RWPE1 (cell line): Measurements from ENCODE around the gene NKX1-1.
"Not testable (repeated sequence)": the region's sequence is repeated elsewhere in the genome, so short reads cannot be mapped to it uniquely, and the experiment has no call there.

Source experiments
- CTCF ChIA-PET: fragments of 350-600 bp; sonication (Branson Sonifier 250); formaldehyde crosslinking; extraction: SDS; loops from one replicate; lab custom pipeline; 2021; lab: Yijun Ruan, JAX
- POLR2A ChIA-PET: fragments of 400-600 bp; formaldehyde crosslinking; extraction: SDS; loops from one replicate; lab custom pipeline; 2020; ENCODE audit warnings: antibody characterized with exemption; ENCODE audit not compliant: low non-redundant PET; lab: Yijun Ruan, JAX
- DNase-seq: peaks from one replicate; pipeline ENCODE4 v3.0.0; 2012; ENCODE audit warnings: low spot score
- H3K27ac ChIP-seq: fragments of 450-650 bp; 2 replicates; pipeline ENCODE4 v1.5.1; 2017
- CTCF ChIP-seq: fragments of 450-650 bp; conservative IDR thresholded peaks from 2 replicates; pipeline ENCODE4 v1.5.1; 2017; ENCODE audit warnings: low read depth, mild to moderate bottlenecking

NKX1-1 gene

GRCh38 chr4:1374706-1375045 lies 31.6 kb downstream of the NKX1-1 start:
- CTCF ChIA-PET = interaction anchor here (0.7 kb wide), 1 partner anchor 18 kb away, joined by 4 read pairs; no protein-coding TSS in a partner anchor
- TF ChIP-seq CTCF = no peak
- POLR2A ChIA-PET = no interaction called here
- no peak overlapping the region for H3K27ac ChIP-seq
- DNase-seq = no peak

GRCh38 chr4:1373892-1374705 lies 32.1 kb downstream of the NKX1-1 start:
- CTCF ChIA-PET = no interaction called here
- no peak overlapping the region for H3K27ac ChIP-seq
- TF ChIP-seq CTCF = no peak
- POLR2A ChIA-PET = no interaction called here
- no peak for DNase-seq

GRCh38 chr4:1372576-1372975 lies 33.7 kb downstream of the NKX1-1 start:
- CTCF ChIA-PET = interaction anchor here (0.7 kb wide), 1 partner anchor 16 kb away, joined by 4 read pairs; no protein-coding TSS in a partner anchor

GRCh38 chr4:1371176-1372165 lies 34.8 kb downstream of the NKX1-1 start:
- ChIA-PET CTCF (no interaction called here), POLR2A (no interaction called here)
- H3K27ac ChIP-seq = no peak overlapping the region
- no peak for TF ChIP-seq CTCF
- DNase-seq = no peak

More at GRCh38 chr4:1372576-1372975, 33.7 kb downstream of the NKX1-1 start:
- POLR2A ChIA-PET, H3K27ac ChIP-seq, DNase-seq: not testable (repeated sequence)

- ChIA-PET POLR2A (no interaction called here), CTCF (no interaction called here)
- TF ChIP-seq CTCF = no peak
- no peak for DNase-seq
- H3K27ac ChIP-seq = no peak overlapping the region
These were observed 35.7 kb downstream of the NKX1-1 start for GRCh38 chr4:1370321-1371124.

GRCh38 chr4:1369479-1370079 lies 36.7 kb downstream of the NKX1-1 start:
- CTCF ChIA-PET = no interaction called here
- POLR2A ChIA-PET = interaction anchor here (0.6 kb wide), 1 partner anchor 211 kb away, joined by 4 read pairs; no protein-coding TSS in a partner anchor
- no peak for TF ChIP-seq CTCF
- H3K27ac ChIP-seq = no peak overlapping the region
- no peak for DNase-seq
